Transverse colon (tissue), 4 donors: ENCODE data around the gene SENP5. TPM values are rescaled to one million over a fixed set of nuclear protein-coding genes. Genes with fewer than 3 reads are reported as not detected.

Source experiments
- DNase-seq: peaks from one replicate; pipeline ENCODE4 v3.0.0-alpha.2; 2019
- H3K27ac ChIP-seq, 4 donors: fragments of 200-600 bp; sonication (generic); 2 replicates each; pipeline ENCODE4 v1.5.1; 2016 to 2018; ENCODE audit warnings: inconsistent platforms in 4 of 4
- H3K27me3 ChIP-seq: fragments of 200-600 bp; sonication (generic); 2 replicates; pipeline ENCODE4 v1.5.1; 2017; ENCODE audit warnings: inconsistent platforms
- H3K36me3 ChIP-seq, 4 donors: fragments of 200-600 bp; sonication (generic); 2 replicates each; pipeline ENCODE4 v1.5.1; 2017 to 2019; ENCODE audit warnings: inconsistent platforms in 4 of 4
- H3K4me1 ChIP-seq, 4 donors: fragments of 200-600 bp; sonication (generic); 2 replicates each; pipeline ENCODE4 v1.5.1; 2017 to 2020; ENCODE audit warnings: inconsistent platforms in 4 of 4
- H3K4me3 ChIP-seq, 4 donors: fragments of 200-600 bp; sonication (generic); 1 replicate in 1 of 4; 2 replicates in 3 of 4; pipeline versions ENCODE4 v1.5.1 to v1.6.1; 2017 to 2019; ENCODE audit warnings: inconsistent platforms in 4 of 4
- H3K9me3 ChIP-seq, 2 donors: fragments of 200-600 bp; sonication (generic); 2 replicates each; pipeline ENCODE4 v1.5.1; 2017 to 2019; ENCODE audit warnings: inconsistent platforms in 2 of 2
- EP300 ChIP-seq: sonication (generic); formaldehyde crosslinking; IDR thresholded peaks from one replicate; pipeline ENCODE4 v1.6.1; 2017; ENCODE audit warnings: antibody characterized with exemption, low read depth
- POLR2A ChIP-seq: fragments of 450-650 bp; IDR thresholded peaks from one replicate; pipeline ENCODE4 v1.6.1; 2016; ENCODE audit warnings: antibody characterized with exemption, mild to moderate bottlenecking, moderate library complexity
- POLR2AphosphoS5 ChIP-seq, 3 donors: sonication (generic); formaldehyde crosslinking; IDR thresholded peaks; one replicate each; pipeline ENCODE4 v1.6.1; 2016; ENCODE audit warnings: antibody characterized with exemption in 3 of 3
- WGBS, 2 donors: methylation state at CpG; one replicate each; pipeline ENCODE4 v1.1.5; 2018; ENCODE audit warnings: low coverage in 1 of 2; 5-methylcytosine and 5-hydroxymethylcytosine counted together
- in situ Hi-C, 4 donors: fragments of 200-750 bp; cut with MboI; loops; one replicate each; pipeline versions ENCODE4 v1.15.0 to v1.15.1; 2017; ENCODE audit warnings: low sequenced_read_pairs in 3 of 4, low pct_ligation_motif_present in 1 of 4, low pct_unique_long_range_greater_than_20kb in 1 of 4
- intact Hi-C: fragments of 100-400 bp; cut with DNase I; formaldehyde crosslinking; loops from one replicate; pipeline ENCODE4 v1.15.1; 2023; ENCODE audit warnings: low total_unique reads
- total RNA-seq, 4 donors: library from RNA; depleted of rRNA; stranded (reverse); fragments of >200 nt; gene quantifications; one replicate each; pipeline ENCODE4 v1.1.0, GENCODE V29; 2016
- TF ChIP-seq, protein P1 (sequence below), 5 experiments: fragments of 200-600 bp in 3 of 5; fragments of 450-650 bp in 2 of 5; sonication (generic) in 3 of 5; IDR thresholded peaks; 1 replicate in 2 of 5; 2 replicates in 3 of 5; pipeline ENCODE4 v1.5.1; 2016 to 2017; ENCODE audit warnings: antibody characterized with exemption in 5 of 5, inconsistent platforms in 3 of 5, mild to moderate bottlenecking in 2 of 5, moderate library complexity in 1 of 5

SENP5 gene
- total RNA-seq, 4 donors from 2014 or later: 33.3 to 52.1 (median 48.0) TPM

DNA sequence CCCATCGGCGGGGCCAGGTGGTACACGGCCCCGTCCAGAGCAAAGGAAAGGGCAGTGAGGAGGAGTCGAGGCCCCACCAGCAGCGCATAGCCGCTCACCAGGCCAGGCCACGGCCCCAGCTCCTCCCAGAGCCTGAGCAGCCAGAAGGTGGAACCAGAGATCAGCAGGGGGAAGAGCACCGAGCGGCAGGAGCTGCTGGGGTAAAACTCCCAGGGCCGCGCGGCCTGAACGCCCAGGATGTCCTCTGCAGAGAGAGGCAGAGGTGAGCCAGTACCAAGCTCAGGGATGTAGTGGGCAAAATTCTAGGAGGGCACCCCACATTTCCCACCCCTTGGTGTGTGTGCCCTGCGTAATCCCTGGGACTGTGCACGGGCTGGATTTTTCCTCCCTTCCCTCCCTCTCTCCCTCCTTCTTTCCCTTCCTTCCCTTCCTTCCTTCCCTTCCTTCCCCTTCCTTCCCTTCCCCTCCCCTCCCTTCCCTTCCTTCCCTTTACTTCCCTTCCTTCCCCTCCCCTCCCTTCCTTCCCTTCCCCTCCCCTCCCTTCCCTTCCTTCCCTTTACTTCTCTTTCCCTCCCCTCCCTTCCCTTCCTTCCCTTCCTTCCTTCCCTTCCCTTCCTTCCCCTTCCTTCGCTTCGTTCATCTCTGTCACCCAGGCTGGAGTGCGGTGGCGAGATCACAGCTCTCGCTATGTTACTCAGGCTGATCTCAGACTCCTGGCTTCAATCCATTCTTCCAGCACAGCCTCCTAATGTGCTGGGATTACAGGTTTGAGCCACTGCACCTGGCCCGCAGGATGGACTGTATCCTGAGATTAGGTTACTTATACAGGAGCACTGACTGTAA is 80.9 kb downstream of the SENP5 start:
- H3K27me3 ChIP-seq: no peaks in the 10 kb centered on the region
- TF ChIP-seq POLR2A: no peak
- TF ChIP-seq, protein P1, sequence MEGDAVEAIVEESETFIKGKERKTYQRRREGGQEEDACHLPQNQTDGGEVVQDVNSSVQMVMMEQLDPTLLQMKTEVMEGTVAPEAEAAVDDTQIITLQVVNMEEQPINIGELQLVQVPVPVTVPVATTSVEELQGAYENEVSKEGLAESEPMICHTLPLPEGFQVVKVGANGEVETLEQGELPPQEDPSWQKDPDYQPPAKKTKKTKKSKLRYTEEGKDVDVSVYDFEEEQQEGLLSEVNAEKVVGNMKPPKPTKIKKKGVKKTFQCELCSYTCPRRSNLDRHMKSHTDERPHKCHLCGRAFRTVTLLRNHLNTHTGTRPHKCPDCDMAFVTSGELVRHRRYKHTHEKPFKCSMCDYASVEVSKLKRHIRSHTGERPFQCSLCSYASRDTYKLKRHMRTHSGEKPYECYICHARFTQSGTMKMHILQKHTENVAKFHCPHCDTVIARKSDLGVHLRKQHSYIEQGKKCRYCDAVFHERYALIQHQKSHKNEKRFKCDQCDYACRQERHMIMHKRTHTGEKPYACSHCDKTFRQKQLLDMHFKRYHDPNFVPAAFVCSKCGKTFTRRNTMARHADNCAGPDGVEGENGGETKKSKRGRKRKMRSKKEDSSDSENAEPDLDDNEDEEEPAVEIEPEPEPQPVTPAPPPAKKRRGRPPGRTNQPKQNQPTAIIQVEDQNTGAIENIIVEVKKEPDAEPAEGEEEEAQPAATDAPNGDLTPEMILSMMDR (IDR thresholded peaks at IDR 0.05): peak in 2 of 5 experiments; percentile 19 to 26
- in situ Hi-C loops: no loop called here
- no peak overlapping the region for H3K4me3 ChIP-seq
- no peaks in the 10 kb centered on the region for H3K9me3 ChIP-seq
- 68 to 100% methylated on average over 1 to 22 of the region's 22 CpGs for WGBS, 2 donors
- intact Hi-C loops: no loop called here
- DNase-seq: no peak
- H3K27ac ChIP-seq: no peak overlapping the region
- H3K36me3 ChIP-seq: peaks cover 0 to 6% (median 2%) of the 10 kb centered on the region in 4 donors
- peaks cover under 1 to 19% (median 2%) of the 10 kb centered on the region in 4 donors for H3K4me1 ChIP-seq

DNA sequence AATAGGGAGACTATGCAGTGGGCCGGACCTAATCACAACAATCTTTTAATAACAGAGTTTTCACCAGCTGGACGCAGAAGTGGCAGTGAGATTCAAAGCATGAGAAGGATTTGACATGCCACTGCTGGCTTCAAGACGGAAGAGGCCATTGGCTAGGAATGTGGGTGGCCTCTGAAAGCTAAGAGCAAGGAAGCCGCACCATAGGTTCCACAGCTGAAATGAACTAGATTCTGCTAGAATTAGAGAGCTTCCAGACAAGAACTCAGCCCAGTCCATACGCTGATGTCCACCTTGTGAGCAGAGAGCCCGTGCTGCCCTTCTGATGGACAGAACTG is 81.5 kb downstream of the SENP5 start:
- WGBS, 2 donors: 80% methylated on average over 6 of the region's 6 CpGs; no CpG with 5 or more reads in 1 of the 2 donors
- no peak for TF ChIP-seq POLR2AphosphoS5 (IDR thresholded peaks at IDR 0.05)
- in situ Hi-C loops (no loop called here), intact Hi-C loops (no loop called here)
- Histone ChIP-seq H3K27me3 (no peaks in the 10 kb centered on the region), H3K4me1 (peaks cover 0 to 13% (median 0%) of the 10 kb centered on the region in 4 donors), H3K36me3 (peaks cover 0 to 6% (median 2%) of the 10 kb centered on the region in 4 donors), H3K9me3 (no peaks in the 10 kb centered on the region), H3K4me3 (no peak overlapping the region), H3K27ac (no peak overlapping the region)
- no peak for DNase-seq

DNA sequence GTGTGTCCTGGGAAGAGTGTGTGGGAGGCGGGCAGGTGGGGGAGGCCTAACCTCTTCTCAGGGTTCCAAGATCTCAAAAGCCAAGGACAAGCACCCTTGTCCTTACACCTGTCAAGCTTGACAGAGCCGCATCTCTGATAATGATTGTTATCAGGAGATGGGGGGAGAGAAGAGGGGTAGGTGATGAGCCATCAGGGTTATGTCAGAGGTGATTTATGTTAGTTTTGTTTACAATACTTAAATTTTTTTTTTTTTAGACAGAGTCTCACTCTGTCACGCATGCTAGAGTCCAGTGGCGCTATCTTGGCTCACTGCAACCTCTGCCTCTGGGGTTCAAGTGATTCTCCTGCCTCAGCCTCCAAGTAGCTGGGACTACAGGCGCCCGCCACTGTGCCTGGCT is 82.0 kb downstream of the SENP5 start:
- in situ Hi-C loops: loop anchor here in 3 of 4 donors (10.0 to 25.0 kb wide), 3 partner anchors 95 to 337 kb away; no protein-coding TSS in a partner anchor
- Histone ChIP-seq H3K4me3 (no peak overlapping the region), H3K27me3 (no peaks in the 10 kb centered on the region), H3K27ac (no peak overlapping the region), H3K9me3 (no peaks in the 10 kb centered on the region), H3K4me1 (peaks cover 0 to 10% (median 0%) of the 10 kb centered on the region in 4 donors), H3K36me3 (peaks cover 0 to 6% (median 2%) of the 10 kb centered on the region in 4 donors)
- intact Hi-C loops: no loop called here
- DNase-seq: no peak
- no peak for TF ChIP-seq EP300
- no peak for TF ChIP-seq POLR2AphosphoS5 (IDR thresholded peaks at IDR 0.05)
- TF ChIP-seq POLR2A: no peak
- TF ChIP-seq, protein P1 (IDR thresholded peaks at IDR 0.05): no peak
- WGBS, 2 donors: 91% methylated on average over 6 of the region's 6 CpGs; no CpG with 5 or more reads in 1 of the 2 donors

DNA sequence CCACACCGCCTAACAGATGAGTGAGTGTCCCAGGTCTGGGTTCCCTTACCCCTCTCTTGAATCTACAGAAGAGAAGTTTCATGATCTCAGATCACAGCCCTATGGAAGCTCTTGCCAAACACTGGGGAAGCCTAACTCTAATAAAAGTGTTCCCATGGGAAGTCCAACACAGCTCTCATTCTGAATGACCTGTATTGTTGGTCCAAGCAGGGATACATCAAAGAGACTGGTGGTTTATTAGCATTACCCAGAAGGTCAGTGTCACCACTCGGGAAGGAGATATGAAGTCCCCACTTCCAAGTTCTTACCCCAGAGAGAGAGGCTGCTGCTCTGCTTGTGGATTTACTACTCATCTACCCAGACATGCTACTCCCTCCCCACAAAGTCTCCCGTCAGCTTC is 83.7 kb downstream of the SENP5 start:
- intact Hi-C loops: no loop called here
- no peak for TF ChIP-seq EP300
- TF ChIP-seq, protein P1 (IDR thresholded peaks at IDR 0.05): no peak
- Histone ChIP-seq H3K27me3 (no peaks in the 10 kb centered on the region), H3K9me3 (no peaks in the 10 kb centered on the region), H3K36me3 (peaks cover 0 to 6% (median 2%) of the 10 kb centered on the region in 4 donors), H3K4me3 (no peak overlapping the region), H3K27ac (no peak overlapping the region), H3K4me1 (no peaks in the 10 kb centered on the region)
- no peak for DNase-seq
- in situ Hi-C loops: loop anchor here in 3 of 4 donors (10.0 to 25.0 kb wide), 3 partner anchors 97 to 339 kb away; no protein-coding TSS in a partner anchor
- 96 to 100% methylated on average over 2 to 3 of the region's 3 CpGs for WGBS, 2 donors
